ENCODE results near the gene CRIP3.

CRIP3 gene

DNA sequence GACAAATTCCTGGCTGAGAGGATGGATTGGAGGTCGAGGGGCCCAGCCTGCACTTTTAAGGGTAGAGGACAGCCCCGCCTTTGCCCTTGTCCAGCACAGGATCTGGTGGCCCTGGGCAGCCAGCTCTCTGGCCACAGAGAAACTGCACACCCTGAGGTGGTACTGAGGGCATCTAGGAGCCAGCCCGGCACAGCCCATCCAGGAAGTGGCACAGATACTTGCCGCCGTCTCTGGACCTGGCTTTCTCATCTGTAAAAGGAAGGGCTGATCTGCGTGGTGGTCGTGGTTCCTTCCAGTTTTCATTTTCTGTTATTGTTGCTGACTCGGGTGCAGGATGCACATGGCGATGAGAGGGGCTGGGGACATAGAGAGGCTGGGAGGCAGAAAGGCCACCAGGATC lies 26.6 kb downstream of the CRIP3 start:
- ChIA-PET POLR2A (no interaction called here), CTCF (interaction anchor here (0.9 to 1.2 kb wide), 3 partner anchors 18 to 85 kb away, joined by 3 to 4 read pairs (median 3); partner anchors contain the start of gene DNPH1)
- TF ChIP-seq, protein P1, sequence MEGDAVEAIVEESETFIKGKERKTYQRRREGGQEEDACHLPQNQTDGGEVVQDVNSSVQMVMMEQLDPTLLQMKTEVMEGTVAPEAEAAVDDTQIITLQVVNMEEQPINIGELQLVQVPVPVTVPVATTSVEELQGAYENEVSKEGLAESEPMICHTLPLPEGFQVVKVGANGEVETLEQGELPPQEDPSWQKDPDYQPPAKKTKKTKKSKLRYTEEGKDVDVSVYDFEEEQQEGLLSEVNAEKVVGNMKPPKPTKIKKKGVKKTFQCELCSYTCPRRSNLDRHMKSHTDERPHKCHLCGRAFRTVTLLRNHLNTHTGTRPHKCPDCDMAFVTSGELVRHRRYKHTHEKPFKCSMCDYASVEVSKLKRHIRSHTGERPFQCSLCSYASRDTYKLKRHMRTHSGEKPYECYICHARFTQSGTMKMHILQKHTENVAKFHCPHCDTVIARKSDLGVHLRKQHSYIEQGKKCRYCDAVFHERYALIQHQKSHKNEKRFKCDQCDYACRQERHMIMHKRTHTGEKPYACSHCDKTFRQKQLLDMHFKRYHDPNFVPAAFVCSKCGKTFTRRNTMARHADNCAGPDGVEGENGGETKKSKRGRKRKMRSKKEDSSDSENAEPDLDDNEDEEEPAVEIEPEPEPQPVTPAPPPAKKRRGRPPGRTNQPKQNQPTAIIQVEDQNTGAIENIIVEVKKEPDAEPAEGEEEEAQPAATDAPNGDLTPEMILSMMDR (IDR thresholded peaks at IDR 0.05; ENCODE audit: control extremely low read depth, extremely low read depth, low read depth, missing control alignments) = no peak
- DNase-seq (ENCODE audit: extremely low spot score) = no peak

DNA sequence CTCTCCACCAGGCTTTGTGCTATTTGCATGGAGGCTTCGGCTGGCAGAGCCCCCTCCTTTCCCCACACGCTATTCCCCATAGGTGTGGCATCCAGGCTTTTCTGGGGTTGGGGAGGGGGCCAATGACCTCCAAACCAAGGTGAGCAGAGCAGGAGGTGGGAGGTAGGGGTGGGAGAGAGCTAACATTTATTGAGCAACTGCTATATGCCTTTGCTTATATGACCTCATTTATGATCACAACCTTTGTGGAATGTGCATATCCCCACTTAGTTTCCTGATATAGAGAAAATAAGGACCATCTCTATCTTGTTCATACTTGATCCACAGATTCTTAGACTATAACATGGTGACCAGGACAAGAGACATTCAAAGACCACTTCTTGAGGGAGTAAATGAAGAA lies 28.4 kb downstream of the CRIP3 start:
- DNase-seq (ENCODE audit: extremely low spot score) = no peak
- TF ChIP-seq, protein P1 (IDR thresholded peaks at IDR 0.05; ENCODE audit: control extremely low read depth, extremely low read depth, low read depth, missing control alignments) = no peak
- ChIA-PET POLR2A (no interaction called here), CTCF (interaction anchor here (0.9 to 1.6 kb wide), 2 partner anchors 27 to 52 kb away, joined by 3 to 5 read pairs; partner anchors contain the start of gene DNPH1)

DNA sequence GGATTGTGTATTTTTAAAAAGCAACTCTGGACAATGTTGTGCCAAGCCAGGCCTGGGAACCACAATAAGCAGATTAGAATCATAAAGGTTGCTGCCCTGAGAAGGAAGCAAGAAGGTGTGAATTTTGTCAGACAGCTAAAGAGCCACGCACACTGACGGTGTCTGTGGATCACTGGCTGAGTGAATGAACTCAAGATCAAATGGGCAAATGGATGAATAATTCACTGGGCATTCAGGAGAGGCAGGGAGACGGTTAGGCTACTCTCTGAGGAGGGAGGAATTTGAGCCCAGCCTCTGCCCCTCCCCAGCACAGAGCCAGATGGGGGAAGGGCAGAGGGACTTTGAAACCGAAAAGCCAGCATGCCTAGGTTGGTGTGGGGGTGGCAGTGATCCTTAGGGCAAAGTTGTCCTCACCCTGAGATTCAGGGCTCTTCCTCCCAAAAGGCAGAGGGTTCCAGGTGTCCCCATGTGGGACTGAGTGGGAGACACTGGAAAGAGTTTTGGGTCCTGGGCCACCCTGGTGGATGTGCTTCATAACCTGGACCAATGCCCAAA lies 30.0 kb downstream of the CRIP3 start:
- DNase-seq (ENCODE audit: extremely low spot score) = no peak
- ChIA-PET CTCF (interaction anchor here (1.0 kb wide), 1 partner anchor 160 kb away, joined by 3 read pairs; no protein-coding TSS in a partner anchor), POLR2A (no interaction called here)
- TF ChIP-seq, protein P1 (IDR thresholded peaks at IDR 0.05; ENCODE audit: control extremely low read depth, extremely low read depth, low read depth, missing control alignments) = no peak

DNA sequence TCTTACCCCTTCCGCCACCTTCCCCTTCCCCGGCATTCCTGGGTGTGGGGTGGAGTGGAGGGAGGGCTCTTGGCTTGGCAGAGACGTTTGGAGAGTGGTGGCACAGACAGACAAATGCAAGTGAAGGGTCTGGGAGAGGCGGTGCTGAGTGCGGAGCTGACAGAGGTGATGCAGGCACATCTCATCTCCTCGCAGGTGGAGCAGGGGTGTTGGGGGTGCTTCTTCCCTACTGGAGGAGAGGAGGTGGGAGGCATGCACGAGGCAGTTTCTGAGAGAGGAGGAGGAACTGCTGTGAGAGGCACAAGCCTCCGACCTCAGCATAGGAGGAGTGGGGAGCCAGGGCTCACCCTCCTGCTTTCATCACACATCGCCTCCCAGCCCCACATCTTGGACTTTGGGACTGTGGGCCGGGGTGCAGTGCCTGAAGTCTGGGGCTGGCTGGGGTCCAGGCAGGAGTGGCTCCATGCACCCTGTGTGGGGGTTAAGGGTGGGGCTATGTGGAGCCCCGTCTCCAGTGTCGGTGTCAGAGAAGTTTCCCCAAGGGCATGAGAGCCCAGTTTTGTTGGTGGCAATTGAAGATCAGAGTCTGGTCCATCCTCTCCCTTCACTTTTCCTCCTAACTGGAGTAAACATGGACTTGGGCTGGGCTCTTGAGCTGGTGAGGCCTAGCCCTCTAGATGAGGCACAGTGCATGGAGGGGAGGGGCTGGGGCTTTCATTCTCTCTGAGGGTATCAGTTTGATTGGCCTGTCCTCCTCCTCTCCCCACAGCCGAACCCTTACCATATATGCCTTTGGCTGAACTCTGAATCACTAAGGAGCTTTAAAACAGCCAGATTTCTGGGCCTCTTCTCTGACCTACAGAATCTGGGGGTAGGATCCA lies 30.7 kb downstream of the CRIP3 start:
- TF ChIP-seq, protein P1 (IDR thresholded peaks at IDR 0.05; ENCODE audit: control extremely low read depth, extremely low read depth, low read depth, missing control alignments) = no peak
- POLR2A ChIA-PET = no interaction called here
- CTCF ChIA-PET = interaction anchor here (1.0 to 1.3 kb wide), 2 partner anchors 161 to 229 kb away, joined by 3 read pairs; no protein-coding TSS in a partner anchor
- no peak for DNase-seq (ENCODE audit: extremely low spot score)

DNA sequence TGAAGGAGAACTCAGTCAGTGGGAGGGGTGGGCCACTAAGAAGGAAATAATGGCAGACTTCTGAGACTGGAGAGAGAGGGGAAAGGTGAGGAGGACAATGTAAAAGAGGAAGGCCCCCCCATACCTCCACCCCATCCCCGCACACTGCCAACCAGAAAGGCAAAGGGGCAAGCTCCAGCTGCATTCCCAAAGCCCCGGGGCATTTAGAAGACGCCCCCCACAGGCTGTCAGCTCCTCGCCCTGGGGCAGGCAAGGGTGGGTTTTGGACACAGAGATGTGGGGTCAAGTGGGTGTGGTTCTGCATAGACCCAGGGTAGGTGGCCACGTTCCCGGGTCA lies 31.4 kb downstream of the CRIP3 start:
- ChIA-PET POLR2A (no interaction called here), CTCF (interaction anchor here (1.3 kb wide), 1 partner anchor 230 kb away, joined by 3 read pairs; no protein-coding TSS in a partner anchor)
- TF ChIP-seq, protein P1 (IDR thresholded peaks at IDR 0.05; ENCODE audit: control extremely low read depth, extremely low read depth, low read depth, missing control alignments) = no peak
- no peak for DNase-seq (ENCODE audit: extremely low spot score)

DNA sequence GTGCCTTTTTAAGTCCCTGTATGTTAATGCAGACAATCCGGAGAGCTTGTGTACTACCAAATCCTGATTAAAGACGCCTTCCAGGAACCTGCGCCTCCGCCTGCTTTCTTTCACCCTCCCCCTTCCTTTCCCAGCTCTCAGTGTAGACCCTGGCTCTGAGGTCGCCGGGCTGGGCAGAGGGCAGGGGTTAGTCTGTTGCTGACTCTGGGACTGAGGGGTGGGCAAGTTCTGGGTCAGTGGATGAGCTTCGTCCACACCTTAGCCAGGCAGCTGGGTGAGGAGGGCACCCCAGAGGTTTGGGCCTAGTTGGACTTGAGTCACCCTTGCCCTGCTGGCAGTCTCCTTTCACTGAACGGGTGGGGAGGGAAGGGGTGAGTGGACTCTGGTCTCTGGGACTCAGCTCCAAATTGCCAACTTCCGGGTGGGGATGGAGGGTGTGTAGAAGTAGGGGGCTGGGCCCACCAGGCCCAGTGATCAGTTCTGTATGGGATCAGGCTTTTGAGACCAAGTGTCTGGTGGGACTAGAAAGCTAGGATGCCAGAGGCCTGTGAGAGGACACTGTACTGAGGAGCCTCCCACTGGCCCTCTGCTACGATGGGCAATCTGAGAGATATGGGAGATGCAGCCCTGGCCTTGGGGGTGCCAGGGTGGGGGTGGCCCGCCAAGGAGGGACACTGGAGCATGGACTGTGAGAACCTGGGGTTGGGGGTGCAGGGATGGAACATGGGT lies 31.9 kb downstream of the CRIP3 start:
- ChIA-PET POLR2A (no interaction called here), CTCF (interaction anchor here (1.3 kb wide), 1 partner anchor 230 kb away, joined by 3 read pairs; no protein-coding TSS in a partner anchor)
- TF ChIP-seq, protein P1 (IDR thresholded peaks at IDR 0.05; ENCODE audit: control extremely low read depth, extremely low read depth, low read depth, missing control alignments) = no peak
- DNase-seq (ENCODE audit: extremely low spot score) = no peak
